Measurements from ENCODE around the gene U2AF2.

- no peak for TF ChIP-seq GATA2 (IDR thresholded peaks at IDR 0.05; ENCODE audit: low read depth, low read length)
- TF ChIP-seq GATA3 (IDR thresholded peaks at IDR 0.05; ENCODE audit: low read depth, low read length) = no peak
These were observed 49.0 kb upstream of the U2AF2 start, which contains the start of gene ZNF865 for GRCh38 chr19:55605637-55606470.

Data from SH-SY5Y (cell line).